SK-N-SH treated with all-trans-retinoic acid at 6 μM for 48 hours (cell line): ENCODE data around the gene PIP4K2C.

ENCODE experiments used
- ATAC-seq: fragments of 200-7000 bp; cut with Tn5 transposase; 3 replicates; pipeline ENCODE4 v1.9.1; 2020; ENCODE audit warnings: mild to moderate bottlenecking, moderate library complexity
- ESRRG ChIP-seq: fragments of 250-450 bp; sonication (Bioruptor Pico); IDR thresholded peaks from 2 replicates; pipeline ENCODE4 v1.6.1; 2021; ENCODE audit warnings: mild to moderate bottlenecking
- GLIS3 ChIP-seq: fragments of 250-450 bp; sonication (Bioruptor Pico); IDR thresholded peaks from 2 replicates; pipeline ENCODE4 v1.5.0; 2020; ENCODE audit warnings: mild to moderate bottlenecking, moderate library complexity
- ISL1 ChIP-seq: fragments of 250-450 bp; sonication (Bioruptor Pico); IDR thresholded peaks from 2 replicates; pipeline ENCODE4 v2.1.2; 2022; ENCODE audit warnings: mild to moderate bottlenecking, moderate library complexity
- OSR1 ChIP-seq: fragments of 250-450 bp; sonication (Bioruptor Pico); IDR thresholded peaks from 2 replicates; pipeline ENCODE4 v1.8.0; 2022; ENCODE audit warnings: moderate library complexity, mild to moderate bottlenecking, inconsistent platforms
- PPARA ChIP-seq: fragments of 250-450 bp; sonication (Bioruptor Pico); IDR thresholded peaks from 2 replicates; pipeline ENCODE4 v1.5.0; 2020; ENCODE audit warnings: mild to moderate bottlenecking, borderline replicate concordance
- RARB ChIP-seq: fragments of 250-450 bp; sonication (Bioruptor Pico); IDR thresholded peaks from 2 replicates; pipeline ENCODE4 v1.8.0; 2021; ENCODE audit warnings: mild to moderate bottlenecking, moderate library complexity
- SNAI2 ChIP-seq: fragments of 250-450 bp; sonication (Bioruptor Pico); IDR thresholded peaks from 2 replicates; pipeline ENCODE4 v1.5.0; 2020; ENCODE audit warnings: mild to moderate bottlenecking, moderate library complexity
- TCF4 ChIP-seq: fragments of 250-450 bp; sonication (Bioruptor Pico); IDR thresholded peaks from 2 replicates; pipeline ENCODE4 v1.8.0; 2021; ENCODE audit warnings: mild to moderate bottlenecking, moderate library complexity, borderline replicate concordance
- ZC3H10 ChIP-seq: fragments of 250-450 bp; sonication (Bioruptor Pico); IDR thresholded peaks from 2 replicates; pipeline ENCODE4 v1.5.1; 2021; ENCODE audit warnings: mild to moderate bottlenecking, moderate library complexity
- ZFP3 ChIP-seq: fragments of 250-450 bp; sonication (Bioruptor Pico); IDR thresholded peaks from 2 replicates; pipeline ENCODE4 v1.5.0; 2020; ENCODE audit warnings: mild to moderate bottlenecking, moderate library complexity
- ZFP30 ChIP-seq: fragments of 450-650 bp; formaldehyde crosslinking; IDR thresholded peaks from 2 replicates; pipeline ENCODE4 v1.5.0; 2022; ENCODE audit warnings: mild to moderate bottlenecking, moderate library complexity
- ZNF565 ChIP-seq: fragments of 450-650 bp; formaldehyde crosslinking; conservative IDR thresholded peaks from 2 replicates; pipeline ENCODE4 v1.5.0; 2020; ENCODE audit warnings: low read depth, mild to moderate bottlenecking, moderate library complexity
- ZNF70 ChIP-seq: fragments of 450-650 bp; formaldehyde crosslinking; IDR thresholded peaks from 2 replicates; pipeline ENCODE4 v1.5.0; 2020; ENCODE audit warnings: mild to moderate bottlenecking, moderate library complexity
- ZNF8 ChIP-seq: fragments of 450-650 bp; formaldehyde crosslinking; IDR thresholded peaks from 2 replicates; pipeline ENCODE4 v1.5.0; 2020; ENCODE audit warnings: mild to moderate bottlenecking, moderate library complexity
- TF ChIP-seq, protein P1 (sequence below): fragments of 250-450 bp; sonication (Bioruptor Pico); IDR thresholded peaks from 2 replicates; pipeline ENCODE4 v1.8.0; 2020; ENCODE audit warnings: mild to moderate bottlenecking, moderate library complexity, borderline replicate concordance
- TF ChIP-seq, protein P2 (sequence below): fragments of 250-450 bp; sonication (Bioruptor Pico); IDR thresholded peaks from 2 replicates; pipeline ENCODE4 v1.5.0; 2020; ENCODE audit warnings: mild to moderate bottlenecking, moderate library complexity
- TF ChIP-seq, protein P3 (sequence below): fragments of 250-450 bp; sonication (Bioruptor Pico); IDR thresholded peaks from 2 replicates; pipeline ENCODE4 v1.8.0; 2021; ENCODE audit warnings: low read depth, mild to moderate bottlenecking, moderate library complexity, borderline replicate concordance
- TF ChIP-seq, protein P4 (sequence below): fragments of 250-450 bp; sonication (Bioruptor Pico); IDR thresholded peaks from 2 replicates; pipeline ENCODE4 v1.5.1; 2020; ENCODE audit warnings: low read depth, mild to moderate bottlenecking, moderate library complexity

PIP4K2C gene

GRCh38 chr12:57614178-57614947, 23.4 kb downstream of the PIP4K2C start:
- TF ChIP-seq TCF4 (CRISPR knock-in tag) (no peak), ZNF565 (CRISPR knock-in tag) (no peak), GLIS3 (no peak), ZNF8 (no peak), ZFP30 (CRISPR knock-in tag) (no peak), ISL1 (CRISPR knock-in tag) (no peak), ZC3H10 (CRISPR knock-in tag) (no peak), PPARA (CRISPR knock-in tag) (no peak), ZNF70 (CRISPR knock-in tag) (no peak), ESRRG (CRISPR knock-in tag) (no peak), ZFP3 (CRISPR knock-in tag) (no peak)
- TF ChIP-seq, protein P1, sequence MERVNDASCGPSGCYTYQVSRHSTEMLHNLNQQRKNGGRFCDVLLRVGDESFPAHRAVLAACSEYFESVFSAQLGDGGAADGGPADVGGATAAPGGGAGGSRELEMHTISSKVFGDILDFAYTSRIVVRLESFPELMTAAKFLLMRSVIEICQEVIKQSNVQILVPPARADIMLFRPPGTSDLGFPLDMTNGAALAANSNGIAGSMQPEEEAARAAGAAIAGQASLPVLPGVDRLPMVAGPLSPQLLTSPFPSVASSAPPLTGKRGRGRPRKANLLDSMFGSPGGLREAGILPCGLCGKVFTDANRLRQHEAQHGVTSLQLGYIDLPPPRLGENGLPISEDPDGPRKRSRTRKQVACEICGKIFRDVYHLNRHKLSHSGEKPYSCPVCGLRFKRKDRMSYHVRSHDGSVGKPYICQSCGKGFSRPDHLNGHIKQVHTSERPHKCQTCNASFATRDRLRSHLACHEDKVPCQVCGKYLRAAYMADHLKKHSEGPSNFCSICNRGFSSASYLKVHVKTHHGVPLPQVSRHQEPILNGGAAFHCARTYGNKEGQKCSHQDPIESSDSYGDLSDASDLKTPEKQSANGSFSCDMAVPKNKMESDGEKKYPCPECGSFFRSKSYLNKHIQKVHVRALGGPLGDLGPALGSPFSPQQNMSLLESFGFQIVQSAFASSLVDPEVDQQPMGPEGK (CRISPR knock-in tag), result no peak
- TF ChIP-seq, protein P2, sequence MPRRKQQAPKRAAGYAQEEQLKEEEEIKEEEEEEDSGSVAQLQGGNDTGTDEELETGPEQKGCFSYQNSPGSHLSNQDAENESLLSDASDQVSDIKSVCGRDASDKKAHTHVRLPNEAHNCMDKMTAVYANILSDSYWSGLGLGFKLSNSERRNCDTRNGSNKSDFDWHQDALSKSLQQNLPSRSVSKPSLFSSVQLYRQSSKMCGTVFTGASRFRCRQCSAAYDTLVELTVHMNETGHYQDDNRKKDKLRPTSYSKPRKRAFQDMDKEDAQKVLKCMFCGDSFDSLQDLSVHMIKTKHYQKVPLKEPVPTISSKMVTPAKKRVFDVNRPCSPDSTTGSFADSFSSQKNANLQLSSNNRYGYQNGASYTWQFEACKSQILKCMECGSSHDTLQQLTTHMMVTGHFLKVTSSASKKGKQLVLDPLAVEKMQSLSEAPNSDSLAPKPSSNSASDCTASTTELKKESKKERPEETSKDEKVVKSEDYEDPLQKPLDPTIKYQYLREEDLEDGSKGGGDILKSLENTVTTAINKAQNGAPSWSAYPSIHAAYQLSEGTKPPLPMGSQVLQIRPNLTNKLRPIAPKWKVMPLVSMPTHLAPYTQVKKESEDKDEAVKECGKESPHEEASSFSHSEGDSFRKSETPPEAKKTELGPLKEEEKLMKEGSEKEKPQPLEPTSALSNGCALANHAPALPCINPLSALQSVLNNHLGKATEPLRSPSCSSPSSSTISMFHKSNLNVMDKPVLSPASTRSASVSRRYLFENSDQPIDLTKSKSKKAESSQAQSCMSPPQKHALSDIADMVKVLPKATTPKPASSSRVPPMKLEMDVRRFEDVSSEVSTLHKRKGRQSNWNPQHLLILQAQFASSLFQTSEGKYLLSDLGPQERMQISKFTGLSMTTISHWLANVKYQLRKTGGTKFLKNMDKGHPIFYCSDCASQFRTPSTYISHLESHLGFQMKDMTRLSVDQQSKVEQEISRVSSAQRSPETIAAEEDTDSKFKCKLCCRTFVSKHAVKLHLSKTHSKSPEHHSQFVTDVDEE (CRISPR knock-in tag), result no peak
- TF ChIP-seq, protein P3, sequence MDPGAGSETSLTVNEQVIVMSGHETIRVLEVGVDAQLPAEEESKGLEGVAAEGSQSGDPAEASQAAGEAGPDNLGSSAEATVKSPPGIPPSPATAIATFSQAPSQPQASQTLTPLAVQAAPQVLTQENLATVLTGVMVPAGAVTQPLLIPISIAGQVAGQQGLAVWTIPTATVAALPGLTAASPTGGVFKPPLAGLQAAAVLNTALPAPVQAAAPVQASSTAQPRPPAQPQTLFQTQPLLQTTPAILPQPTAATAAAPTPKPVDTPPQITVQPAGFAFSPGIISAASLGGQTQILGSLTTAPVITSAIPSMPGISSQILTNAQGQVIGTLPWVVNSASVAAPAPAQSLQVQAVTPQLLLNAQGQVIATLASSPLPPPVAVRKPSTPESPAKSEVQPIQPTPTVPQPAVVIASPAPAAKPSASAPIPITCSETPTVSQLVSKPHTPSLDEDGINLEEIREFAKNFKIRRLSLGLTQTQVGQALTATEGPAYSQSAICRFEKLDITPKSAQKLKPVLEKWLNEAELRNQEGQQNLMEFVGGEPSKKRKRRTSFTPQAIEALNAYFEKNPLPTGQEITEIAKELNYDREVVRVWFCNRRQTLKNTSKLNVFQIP (CRISPR knock-in tag), result no peak
- no peak for ATAC-seq

DNA sequence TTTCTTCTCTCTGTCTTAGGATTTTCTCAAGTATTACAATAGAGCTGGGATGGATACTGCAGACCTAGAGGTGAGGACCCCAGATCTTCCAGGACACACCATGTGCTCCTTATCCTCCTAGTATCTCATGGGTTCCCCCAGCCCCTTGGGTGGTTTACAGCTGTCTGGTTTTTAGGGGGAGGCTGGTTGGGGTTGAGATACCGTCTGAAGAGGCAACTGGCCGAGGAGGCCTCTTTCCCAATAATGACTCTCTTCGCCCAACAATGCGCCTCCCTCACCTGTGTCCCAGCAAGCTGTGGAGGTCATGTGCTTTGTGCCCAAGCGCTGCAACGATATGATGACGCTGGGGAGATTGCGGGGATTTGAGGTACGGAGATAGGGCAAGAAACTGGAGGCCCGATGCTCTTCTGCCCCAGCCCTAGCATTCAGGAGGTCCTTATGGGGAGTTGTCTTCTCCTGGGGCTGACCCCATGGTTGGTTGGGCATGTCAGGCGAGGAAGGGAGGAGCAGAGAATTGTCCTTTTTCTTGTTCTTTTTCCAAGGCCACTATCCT, 24.0 kb downstream of the PIP4K2C start:
- no peak for ATAC-seq
- no peak for TF ChIP-seq ZNF565 (CRISPR knock-in tag)

DNA sequence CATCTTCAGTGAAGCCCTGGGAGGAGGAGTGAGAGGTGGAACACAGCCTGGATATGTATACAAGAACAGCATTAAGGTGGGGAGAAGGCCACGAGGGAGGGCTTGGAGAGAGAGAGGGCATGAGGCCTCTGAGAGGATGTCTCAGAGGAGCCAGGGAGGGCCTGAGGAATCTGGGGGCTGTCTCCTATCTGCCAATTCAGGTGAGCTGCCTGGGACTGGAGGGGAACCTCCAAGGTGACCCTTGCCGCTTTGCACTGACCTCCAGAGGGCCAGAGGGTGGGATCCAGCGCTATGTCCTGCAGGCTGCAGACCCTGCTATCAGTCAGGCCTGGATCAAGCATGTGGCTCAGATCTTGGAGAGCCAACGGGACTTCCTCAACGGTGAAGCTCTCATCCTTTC, 24.6 kb downstream of the PIP4K2C start:
- no peak for ATAC-seq
- TF ChIP-seq ZC3H10 (CRISPR knock-in tag), result no peak

DNA sequence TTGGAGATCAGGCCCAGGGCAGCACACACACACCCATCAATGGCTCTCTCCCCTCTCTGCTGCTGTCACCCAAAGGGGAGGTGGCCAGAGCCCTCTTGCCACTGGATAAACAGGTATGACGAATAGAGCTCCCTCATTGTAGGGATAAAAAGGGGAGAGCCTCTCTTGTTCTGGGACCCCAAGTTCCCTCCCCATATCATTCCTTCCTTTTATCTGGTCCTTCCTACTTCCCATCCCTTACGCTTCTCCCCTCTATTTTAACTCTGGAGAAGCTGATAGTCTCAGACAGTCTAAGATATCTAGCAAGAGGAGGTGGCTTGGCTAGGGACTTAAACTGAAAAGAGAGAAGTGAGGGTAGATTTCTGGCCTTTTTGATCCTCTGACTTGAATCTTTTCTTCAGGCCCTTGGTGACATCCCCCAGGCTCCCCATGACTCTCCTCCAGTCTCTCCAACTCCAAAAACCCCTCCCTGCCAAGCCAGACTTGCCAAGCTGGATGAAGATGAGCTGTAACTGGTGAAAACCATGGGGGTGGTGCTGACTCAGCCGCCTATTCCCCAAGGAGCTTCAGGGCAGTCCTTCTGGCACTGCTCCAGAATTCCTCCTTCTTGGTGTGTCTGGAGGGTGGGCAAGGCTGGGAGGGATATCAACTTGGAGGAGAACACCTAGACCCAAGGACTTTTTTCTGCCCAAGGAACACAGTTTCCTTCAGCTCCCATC, 25.6 kb downstream of the PIP4K2C start:
- TF ChIP-seq ZNF70 (CRISPR knock-in tag) (no peak), RARB (no peak), OSR1 (CRISPR knock-in tag) (no peak)
- no peak for ATAC-seq

GRCh38 chr12:57617942-57618341, 26.9 kb downstream of the PIP4K2C start:
- no peak for ATAC-seq
- TF ChIP-seq, protein P2 (CRISPR knock-in tag), result no peak
- TF ChIP-seq GLIS3 (no peak), ZFP3 (CRISPR knock-in tag) (no peak), ZC3H10 (CRISPR knock-in tag) (no peak), SNAI2 (CRISPR knock-in tag) (no peak), PPARA (CRISPR knock-in tag) (no peak), ZNF70 (CRISPR knock-in tag) (no peak), ZFP30 (CRISPR knock-in tag) (no peak), ESRRG (CRISPR knock-in tag) (no peak)
- TF ChIP-seq, protein P4, sequence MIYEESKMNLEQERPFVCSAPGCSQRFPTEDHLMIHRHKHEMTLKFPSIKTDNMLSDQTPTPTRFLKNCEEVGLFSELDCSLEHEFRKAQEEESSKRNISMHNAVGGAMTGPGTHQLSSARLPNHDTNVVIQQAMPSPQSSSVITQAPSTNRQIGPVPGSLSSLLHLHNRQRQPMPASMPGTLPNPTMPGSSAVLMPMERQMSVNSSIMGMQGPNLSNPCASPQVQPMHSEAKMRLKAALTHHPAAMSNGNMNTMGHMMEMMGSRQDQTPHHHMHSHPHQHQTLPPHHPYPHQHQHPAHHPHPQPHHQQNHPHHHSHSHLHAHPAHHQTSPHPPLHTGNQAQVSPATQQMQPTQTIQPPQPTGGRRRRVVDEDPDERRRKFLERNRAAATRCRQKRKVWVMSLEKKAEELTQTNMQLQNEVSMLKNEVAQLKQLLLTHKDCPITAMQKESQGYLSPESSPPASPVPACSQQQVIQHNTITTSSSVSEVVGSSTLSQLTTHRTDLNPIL, result no peak
- TF ChIP-seq, protein P3 (CRISPR knock-in tag), result no peak
